ENCODE results near the gene CIRBP. TPM values are rescaled to one million over a fixed set of nuclear protein-coding genes. Genes with fewer than 3 reads are reported as not detected.

CIRBP gene
- total and polyA plus RNA-seq, 9 of the 15 experiments (the other 6 are each of a cell fraction or from before 2014, with no cell fraction given): 20.5 to 327 (median 176) TPM

- no peak for TF ChIP-seq ZMIZ1 (IDR thresholded peaks at IDR 0.05; ENCODE audit: low read depth in 2 of 2, low read length in 2 of 2)
- peak in 1 of 2 experiments; percentile 69; a peak in 1 of 4 replicates for TF ChIP-seq RCOR1 (IDR thresholded peaks at IDR 0.05; ENCODE audit: borderline replicate concordance in 1 of 2, low read depth in 2 of 2, low read length in 2 of 2)
- no peak for TF ChIP-seq FOXK1 (CRISPR knock-in tag; IDR thresholded peaks at IDR 0.05; ENCODE audit: borderline replicate concordance)
- TF ChIP-seq RFX7 (CRISPR knock-in tag; IDR thresholded peaks at IDR 0.05): no peak
- 0 out of 2 replicates have a peak, but pooled peaks have one; percentile 30 for TF ChIP-seq CBX1 (IDR thresholded peaks at IDR 0.05; ENCODE audit: low read depth)
- TF ChIP-seq USF1 (CRISPR knock-in tag; IDR thresholded peaks at IDR 0.05): 0 out of 2 replicates have a peak, but pooled peaks have one; percentile 38
- TF ChIP-seq RBFOX2 (IDR thresholded peaks at IDR 0.05; ENCODE audit: low read depth, low read length): peak; percentile 48
- TF ChIP-seq STAG1 (CRISPR knock-in tag; IDR thresholded peaks at IDR 0.05; ENCODE audit: borderline replicate concordance): no peak
- no peak for TF ChIP-seq RBM15 (IDR thresholded peaks at IDR 0.05; ENCODE audit: insufficient read depth, low read length)
- no peak for TF ChIP-seq ZNF280B (CRISPR knock-in tag; IDR thresholded peaks at IDR 0.05)
- TF ChIP-seq BCOR (IDR thresholded peaks at IDR 0.05): peak; percentile 89
- TF ChIP-seq CHD4 (IDR thresholded peaks at IDR 0.05; ENCODE audit: insufficient read depth, insufficient replicate concordance, low read depth, low read length, poor library complexity, severe bottlenecking): peak; percentile 88
- TF ChIP-seq MXI1 (IDR thresholded peaks at IDR 0.05; ENCODE audit: low read depth, low read length): no peak
- TF ChIP-seq ZSCAN32 (CRISPR knock-in tag; IDR thresholded peaks at IDR 0.05): no peak
- 0 out of 2 replicates have a peak, but pooled peaks have one; percentile 28 for TF ChIP-seq SMARCA5 (IDR thresholded peaks at IDR 0.05)
- peak; percentile 10 for TF ChIP-seq RBBP5 (IDR thresholded peaks at IDR 0.05; ENCODE audit: borderline replicate concordance, insufficient read depth, low read length, poor library complexity, severe bottlenecking)
- no peak for TF ChIP-seq ZNF644 (tag; IDR thresholded peaks at IDR 0.05; ENCODE audit: low read depth)
- peak; percentile 79 for TF ChIP-seq ZNF740 (CRISPR knock-in tag; IDR thresholded peaks at IDR 0.05)
- TF ChIP-seq ZNF740 (tag; IDR thresholded peaks at IDR 0.05): no peak
- TF ChIP-seq MECOM (CRISPR knock-in tag; IDR thresholded peaks at IDR 0.05): no peak
These were observed 9.0 kb upstream of the CIRBP start (continued) for GRCh38 chr19:1259876-1260748.

All from K562 (cell line).